ENCODE results near the gene DIAPH3.

DIAPH3 gene

DNA sequence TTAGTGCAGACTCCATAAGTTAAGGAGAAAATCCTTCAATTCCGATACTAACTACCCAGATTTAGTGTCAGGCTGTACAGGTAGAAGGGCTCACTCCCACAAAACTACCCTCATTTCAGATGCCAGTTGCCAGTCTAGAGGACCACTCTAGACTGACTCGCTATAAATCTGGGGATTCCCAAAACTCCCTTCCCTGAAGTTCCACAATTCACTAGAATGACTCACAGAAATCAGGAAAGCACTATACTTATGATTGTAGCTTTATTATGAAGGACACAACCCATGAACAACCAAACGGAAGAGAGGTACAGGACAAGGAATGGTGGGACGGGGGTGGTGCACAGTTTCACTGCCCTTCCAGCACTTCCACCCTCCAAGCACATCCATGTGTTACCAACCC lies 321.2 kb downstream of the DIAPH3 start:
- TF ChIP-seq, protein P1, sequence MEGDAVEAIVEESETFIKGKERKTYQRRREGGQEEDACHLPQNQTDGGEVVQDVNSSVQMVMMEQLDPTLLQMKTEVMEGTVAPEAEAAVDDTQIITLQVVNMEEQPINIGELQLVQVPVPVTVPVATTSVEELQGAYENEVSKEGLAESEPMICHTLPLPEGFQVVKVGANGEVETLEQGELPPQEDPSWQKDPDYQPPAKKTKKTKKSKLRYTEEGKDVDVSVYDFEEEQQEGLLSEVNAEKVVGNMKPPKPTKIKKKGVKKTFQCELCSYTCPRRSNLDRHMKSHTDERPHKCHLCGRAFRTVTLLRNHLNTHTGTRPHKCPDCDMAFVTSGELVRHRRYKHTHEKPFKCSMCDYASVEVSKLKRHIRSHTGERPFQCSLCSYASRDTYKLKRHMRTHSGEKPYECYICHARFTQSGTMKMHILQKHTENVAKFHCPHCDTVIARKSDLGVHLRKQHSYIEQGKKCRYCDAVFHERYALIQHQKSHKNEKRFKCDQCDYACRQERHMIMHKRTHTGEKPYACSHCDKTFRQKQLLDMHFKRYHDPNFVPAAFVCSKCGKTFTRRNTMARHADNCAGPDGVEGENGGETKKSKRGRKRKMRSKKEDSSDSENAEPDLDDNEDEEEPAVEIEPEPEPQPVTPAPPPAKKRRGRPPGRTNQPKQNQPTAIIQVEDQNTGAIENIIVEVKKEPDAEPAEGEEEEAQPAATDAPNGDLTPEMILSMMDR (conservative IDR thresholded peaks at IDR 0.05; ENCODE audit: control insufficient read depth, insufficient read depth, low read depth, low read length): no peak
- H3K4me3 ChIP-seq (ENCODE audit: control insufficient read depth, low read depth, low read length): no peak overlapping the region
- DNase-seq (ENCODE audit: low read depth): no peak

DNA sequence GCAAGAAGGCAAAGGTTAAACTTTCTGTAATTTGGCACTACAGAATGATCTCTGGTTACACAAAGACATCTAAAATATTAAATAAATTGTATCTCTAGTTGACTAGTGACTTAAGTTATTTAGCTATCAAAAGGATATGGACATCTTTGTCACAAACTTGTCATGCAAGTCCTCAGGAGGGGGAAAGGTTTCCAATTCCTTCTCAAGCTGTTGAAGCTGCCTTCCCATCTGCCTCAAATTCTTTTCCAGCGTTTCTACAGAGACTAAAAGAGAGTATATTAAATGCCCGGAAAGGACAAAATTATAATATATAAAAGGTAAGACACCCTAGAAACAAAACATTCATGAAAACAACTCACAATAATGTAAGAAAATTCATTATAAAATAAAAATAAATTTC lies 324.5 kb downstream of the DIAPH3 start:
- no peak for DNase-seq (ENCODE audit: low read depth)
- TF ChIP-seq, protein P1 (conservative IDR thresholded peaks at IDR 0.05; ENCODE audit: control insufficient read depth, insufficient read depth, low read depth, low read length): no peak
- H3K4me3 ChIP-seq (ENCODE audit: control insufficient read depth, low read depth, low read length): no peak overlapping the region

DNA sequence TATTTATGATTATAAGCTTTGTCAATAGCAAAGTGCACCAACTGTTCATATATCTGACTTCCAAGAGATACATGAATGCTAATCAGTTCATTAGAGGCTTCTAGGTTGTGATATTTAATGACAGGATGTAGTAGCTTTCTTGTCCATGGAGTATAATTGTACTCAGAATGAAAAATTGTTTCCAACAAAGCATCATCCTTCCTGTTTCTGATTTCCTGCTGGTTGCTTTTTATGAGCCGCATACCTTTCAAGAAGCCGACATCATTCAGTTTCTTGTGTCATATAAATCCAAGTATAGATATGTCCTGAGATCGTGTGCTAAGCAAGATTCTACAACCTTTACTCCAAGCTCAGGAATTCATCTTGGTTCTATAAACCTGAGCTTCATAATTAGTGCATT lies 326.6 kb downstream of the DIAPH3 start:
- DNase-seq (ENCODE audit: low read depth): no peak
- H3K4me3 ChIP-seq (ENCODE audit: control insufficient read depth, low read depth, low read length): no peak overlapping the region
- TF ChIP-seq, protein P1 (conservative IDR thresholded peaks at IDR 0.05; ENCODE audit: control insufficient read depth, insufficient read depth, low read depth, low read length): no peak

DNA sequence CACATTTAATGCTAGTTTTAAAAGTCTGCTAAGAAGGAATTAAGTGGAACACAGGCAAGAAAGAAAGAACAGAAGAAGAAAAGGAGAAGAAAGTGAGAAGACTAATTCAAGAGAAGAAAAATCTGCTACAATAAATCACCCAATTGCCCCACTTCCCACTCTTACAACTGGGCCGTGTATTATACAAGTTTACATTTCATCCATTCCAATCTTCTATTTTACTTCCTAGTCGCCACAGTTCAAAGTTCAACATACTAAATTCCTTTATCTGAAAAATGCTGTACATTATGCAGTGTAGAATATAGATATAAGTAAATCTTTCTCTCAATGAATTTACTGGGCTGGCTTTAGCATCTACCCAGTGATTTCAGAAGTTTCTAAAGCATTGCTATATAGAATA lies 328.2 kb downstream of the DIAPH3 start:
- H3K4me3 ChIP-seq (ENCODE audit: control insufficient read depth, low read depth, low read length): no peak overlapping the region
- TF ChIP-seq, protein P1 (conservative IDR thresholded peaks at IDR 0.05; ENCODE audit: control insufficient read depth, insufficient read depth, low read depth, low read length): no peak
- no peak for DNase-seq (ENCODE audit: low read depth)

DNA sequence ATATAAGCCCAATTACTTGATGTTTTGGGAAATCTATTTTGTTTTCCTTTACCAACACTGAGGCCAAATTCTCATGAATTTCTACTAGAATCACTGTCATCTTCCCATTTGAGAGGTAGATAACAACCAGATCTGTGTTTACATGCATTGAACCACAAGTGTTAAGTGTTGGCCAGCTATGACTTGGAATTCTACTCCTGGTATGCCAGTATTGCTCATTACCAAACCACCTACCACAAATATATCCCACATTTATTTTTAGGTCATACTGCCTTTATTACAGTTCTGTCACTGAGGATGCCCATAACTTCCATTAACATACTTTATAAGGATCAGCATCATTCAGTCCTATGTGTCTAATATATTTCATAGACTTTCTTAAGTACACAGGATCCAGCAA lies 328.9 kb downstream of the DIAPH3 start:
- TF ChIP-seq, protein P1 (conservative IDR thresholded peaks at IDR 0.05; ENCODE audit: control insufficient read depth, insufficient read depth, low read depth, low read length): no peak
- DNase-seq (ENCODE audit: low read depth): peak; percentile 25
- no peak overlapping the region for H3K4me3 ChIP-seq (ENCODE audit: control insufficient read depth, low read depth, low read length)

DNA sequence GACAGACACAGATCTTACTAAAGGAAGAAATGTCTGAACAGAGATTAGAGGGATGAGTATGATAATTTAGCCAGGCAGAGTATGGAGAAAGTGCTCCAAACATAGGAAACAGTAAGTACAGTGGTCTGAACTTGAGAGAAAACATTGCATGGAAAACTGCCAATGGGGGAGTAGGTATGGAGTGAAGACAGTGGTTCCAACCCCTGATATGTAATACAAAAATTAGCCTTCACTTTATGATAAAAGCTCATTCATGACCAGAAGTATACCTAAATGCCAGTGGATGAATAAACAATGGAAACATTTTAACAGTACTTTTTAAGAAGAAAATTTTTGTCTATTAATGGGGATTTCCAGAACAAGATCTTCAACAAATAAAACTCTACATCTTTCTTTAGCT lies 334.0 kb downstream of the DIAPH3 start:
- H3K4me3 ChIP-seq (ENCODE audit: control insufficient read depth, low read depth, low read length): no peak overlapping the region
- TF ChIP-seq, protein P1 (conservative IDR thresholded peaks at IDR 0.05; ENCODE audit: control insufficient read depth, insufficient read depth, low read depth, low read length): no peak
- no peak for DNase-seq (ENCODE audit: low read depth)

DNA sequence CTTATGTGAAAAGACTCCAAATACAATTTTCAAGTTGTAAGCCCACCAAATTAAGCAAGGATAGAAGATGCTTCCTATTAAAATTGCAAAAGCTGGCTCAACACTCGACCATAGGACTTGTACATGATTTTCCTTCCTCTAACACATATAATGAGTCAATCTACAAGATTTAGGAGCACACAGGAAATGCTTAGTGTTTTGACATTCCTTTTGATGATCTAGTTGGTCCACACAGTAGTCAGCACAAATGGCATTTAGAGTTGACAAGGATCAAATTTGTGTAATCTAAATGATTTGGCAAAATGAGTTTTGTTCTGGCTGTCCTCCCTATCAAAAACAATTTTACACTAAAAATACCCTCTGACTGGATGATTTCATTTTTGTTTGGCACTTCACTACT lies 340.2 kb downstream of the DIAPH3 start:
- peak; percentile 68 for DNase-seq (ENCODE audit: low read depth)
- TF ChIP-seq, protein P1 (conservative IDR thresholded peaks at IDR 0.05; ENCODE audit: control insufficient read depth, insufficient read depth, low read depth, low read length): no peak
- H3K4me3 ChIP-seq (ENCODE audit: control insufficient read depth, low read depth, low read length): no peak overlapping the region
